Measurements from ENCODE around the gene SEMA3D.

GRCh38 chr7:85061456-85061855 lies 125.4 kb downstream of the SEMA3D start:
- TF ChIP-seq CTCF (IDR thresholded peaks at IDR 0.05 in 8 of 11, conservative IDR thresholded peaks at IDR 0.05 in 3 of 11) (no peak), POLR2A (IDR thresholded peaks at IDR 0.05) (no peak)

Measured in spleen (tissue), 7 donors.